GM12872 (cell line): ENCODE measurements around the gene RNF25.

Source experiments
- TF ChIP-seq, protein P1 (sequence below): IDR thresholded peaks from 3 replicates; pipeline ENCODE4 v1.5.1; 2011; ENCODE audit warnings: low read depth, mild to moderate bottlenecking, low read length, moderate library complexity; ENCODE audit not compliant: insufficient read depth

The RNF25 gene

DNA sequence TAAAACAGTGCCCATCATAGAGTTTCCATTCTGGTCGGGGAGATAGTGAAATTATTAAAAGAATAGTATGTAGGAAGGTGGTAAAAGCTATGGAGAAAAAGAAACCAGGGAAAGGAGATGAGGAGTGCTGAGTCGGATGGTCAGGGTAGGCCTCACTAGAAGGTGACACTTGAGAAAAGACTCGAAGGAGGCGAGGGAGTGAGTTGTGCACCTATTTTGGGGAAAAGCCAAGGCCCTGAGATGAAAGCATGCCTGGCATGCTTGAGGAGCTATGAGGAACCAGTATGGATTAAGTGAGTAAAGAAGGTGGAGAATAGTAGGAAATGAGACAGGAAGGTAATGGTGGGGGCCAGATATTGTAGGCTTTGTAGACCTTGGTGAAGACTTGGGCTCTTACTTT lies 31.5 kb upstream of the RNF25 start:
- TF ChIP-seq, protein P1, sequence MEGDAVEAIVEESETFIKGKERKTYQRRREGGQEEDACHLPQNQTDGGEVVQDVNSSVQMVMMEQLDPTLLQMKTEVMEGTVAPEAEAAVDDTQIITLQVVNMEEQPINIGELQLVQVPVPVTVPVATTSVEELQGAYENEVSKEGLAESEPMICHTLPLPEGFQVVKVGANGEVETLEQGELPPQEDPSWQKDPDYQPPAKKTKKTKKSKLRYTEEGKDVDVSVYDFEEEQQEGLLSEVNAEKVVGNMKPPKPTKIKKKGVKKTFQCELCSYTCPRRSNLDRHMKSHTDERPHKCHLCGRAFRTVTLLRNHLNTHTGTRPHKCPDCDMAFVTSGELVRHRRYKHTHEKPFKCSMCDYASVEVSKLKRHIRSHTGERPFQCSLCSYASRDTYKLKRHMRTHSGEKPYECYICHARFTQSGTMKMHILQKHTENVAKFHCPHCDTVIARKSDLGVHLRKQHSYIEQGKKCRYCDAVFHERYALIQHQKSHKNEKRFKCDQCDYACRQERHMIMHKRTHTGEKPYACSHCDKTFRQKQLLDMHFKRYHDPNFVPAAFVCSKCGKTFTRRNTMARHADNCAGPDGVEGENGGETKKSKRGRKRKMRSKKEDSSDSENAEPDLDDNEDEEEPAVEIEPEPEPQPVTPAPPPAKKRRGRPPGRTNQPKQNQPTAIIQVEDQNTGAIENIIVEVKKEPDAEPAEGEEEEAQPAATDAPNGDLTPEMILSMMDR = no peak

DNA sequence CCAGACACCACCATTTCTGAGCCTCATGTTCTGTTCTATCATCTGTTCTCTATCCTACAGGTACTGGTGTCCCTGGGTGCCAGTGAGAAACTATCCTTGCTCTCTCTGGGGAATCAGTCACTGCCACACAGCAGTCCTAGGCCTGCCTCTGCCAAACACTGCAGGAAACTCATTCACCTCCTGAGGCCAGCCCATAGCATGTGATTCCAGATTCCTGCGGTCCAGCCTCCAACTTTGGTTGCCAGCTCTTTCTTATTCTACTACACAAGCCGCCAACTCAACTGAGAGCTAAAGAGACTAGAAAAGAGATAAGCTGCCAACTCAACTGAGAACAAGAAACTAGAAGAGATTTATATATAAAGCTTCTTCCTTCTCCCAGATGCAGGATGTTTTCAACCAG lies 30.0 kb upstream of the RNF25 start:
- TF ChIP-seq, protein P1 = no peak

DNA sequence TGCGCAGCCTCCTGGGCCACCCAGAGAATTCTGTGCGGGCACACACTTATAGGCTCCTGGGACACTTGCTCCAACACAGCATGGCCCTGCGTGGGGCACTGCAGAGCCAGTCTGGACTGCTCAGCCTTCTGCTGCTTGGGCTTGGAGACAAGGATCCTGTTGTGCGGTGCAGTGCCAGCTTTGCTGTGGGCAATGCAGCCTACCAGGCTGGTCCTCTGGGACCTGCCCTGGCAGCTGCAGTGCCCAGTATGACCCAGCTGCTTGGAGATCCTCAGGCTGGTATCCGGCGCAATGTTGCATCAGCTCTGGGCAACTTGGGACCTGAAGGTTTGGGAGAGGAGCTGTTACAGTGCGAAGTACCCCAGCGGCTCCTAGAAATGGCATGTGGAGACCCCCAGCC lies 27.1 kb upstream of the RNF25 start:
- TF ChIP-seq, protein P1 = no peak

DNA sequence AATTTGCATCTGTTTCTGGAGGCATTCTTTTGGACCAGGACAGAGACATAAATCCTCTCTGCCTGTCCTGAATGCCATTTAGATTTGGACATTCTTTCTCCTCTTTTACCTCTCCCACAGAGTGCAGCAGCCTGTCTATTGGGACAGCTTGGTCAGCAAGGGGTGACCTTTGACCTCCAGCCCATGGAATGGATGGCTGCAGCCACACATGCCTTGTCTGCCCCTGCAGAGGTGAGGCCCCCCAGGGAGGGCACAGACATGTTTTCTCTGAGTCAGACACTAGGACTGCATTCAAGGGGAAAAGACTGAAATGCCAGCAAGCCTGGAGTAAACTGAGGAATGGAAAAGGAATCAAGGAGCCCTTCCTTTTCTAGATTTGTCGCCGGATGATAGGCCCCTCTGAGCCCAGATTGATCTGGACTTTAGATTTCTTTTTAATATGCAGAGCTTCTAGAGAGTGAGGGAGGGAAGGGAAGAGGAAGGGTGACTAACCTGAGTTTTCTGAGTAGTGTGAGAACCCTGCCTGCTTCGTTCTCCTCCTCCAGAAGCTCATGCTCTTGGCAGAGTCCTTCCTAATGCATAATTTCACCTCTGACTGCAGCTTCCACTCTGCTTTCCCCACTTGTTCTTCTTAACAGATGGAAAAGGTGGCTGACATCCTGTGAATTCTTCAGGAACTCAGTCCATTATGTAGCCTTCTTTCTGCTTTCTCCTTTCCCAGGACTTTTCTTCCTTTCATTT lies 22.8 kb upstream of the RNF25 start:
- TF ChIP-seq, protein P1 = no peak

DNA sequence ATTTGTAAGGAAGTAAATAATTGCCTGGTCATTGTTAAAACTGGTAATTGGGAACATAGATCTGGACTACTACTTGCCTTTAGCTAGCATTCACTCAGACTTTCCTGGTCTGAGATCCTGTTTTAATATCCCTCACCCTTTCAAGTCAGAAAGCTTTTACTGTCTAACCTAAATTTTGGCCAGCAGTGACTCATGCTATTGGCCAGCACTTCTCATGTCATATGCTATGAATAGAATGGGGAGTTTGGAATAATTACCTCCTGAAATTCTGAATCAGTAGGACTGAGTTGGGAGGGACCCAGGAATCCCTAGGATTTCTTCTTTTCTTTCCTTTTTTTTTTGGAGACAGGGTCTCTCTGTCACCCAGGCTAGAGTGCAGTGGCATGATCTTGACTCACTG lies 19.4 kb upstream of the RNF25 start:
- TF ChIP-seq, protein P1 = no peak

DNA sequence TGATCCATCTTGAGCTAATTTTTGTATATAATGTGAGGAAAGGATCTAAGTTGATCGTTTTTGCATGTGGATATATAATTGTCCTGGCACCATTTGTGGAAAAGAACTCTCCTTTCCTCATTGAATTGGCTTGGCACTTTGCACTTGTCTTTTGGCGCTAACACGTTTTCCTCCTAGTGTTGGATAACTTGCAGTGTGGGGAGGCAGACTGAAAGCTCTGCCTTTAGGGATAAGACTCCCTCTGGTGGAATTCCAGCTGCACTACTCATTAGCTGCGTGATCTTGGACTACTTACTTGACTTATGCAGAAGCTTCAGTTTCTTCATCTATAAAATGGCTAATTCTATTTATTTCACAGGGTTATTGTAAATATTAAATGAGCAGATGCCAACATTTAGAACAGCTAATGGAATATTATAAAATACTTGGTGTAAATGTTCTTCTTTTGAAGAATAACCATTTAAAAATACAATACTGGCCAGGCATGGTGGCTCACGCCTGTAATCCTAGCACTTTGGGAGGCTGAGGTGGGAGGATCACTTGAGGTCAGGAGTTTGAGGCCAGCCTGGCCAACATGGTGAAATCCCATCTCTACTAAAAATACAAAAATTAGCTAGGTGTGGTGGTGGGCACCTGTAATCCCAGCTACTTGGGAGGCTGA lies 15.7 kb upstream of the RNF25 start:
- TF ChIP-seq, protein P1 = peak; percentile 70

DNA sequence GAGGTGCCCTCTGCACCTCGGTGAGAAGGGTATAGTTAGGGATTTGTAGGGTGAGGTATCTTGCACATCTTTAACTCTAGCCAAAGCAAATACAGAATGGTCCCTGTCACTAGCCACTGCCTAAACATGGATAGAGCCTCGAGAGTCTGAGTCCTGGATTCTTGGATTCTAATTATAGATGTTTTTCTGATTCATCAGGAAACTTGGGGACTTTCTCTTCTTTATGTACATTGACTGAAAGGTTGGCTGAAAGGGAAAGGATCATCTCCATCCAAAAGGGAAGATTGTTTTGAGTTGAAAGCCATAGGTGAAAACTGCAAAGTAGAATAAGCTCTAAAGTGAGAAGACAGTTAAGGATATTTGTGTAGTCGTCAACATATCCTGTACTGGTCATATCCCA lies 8.3 kb upstream of the RNF25 start:
- TF ChIP-seq, protein P1 = no peak
